Spinal cord (tissue), 10 donors: ENCODE results near the gene VPS33A. TPM values are rescaled to one million over a fixed set of nuclear protein-coding genes. Genes with fewer than 3 reads are reported as not detected.
"Not testable (repeated sequence)": the region's sequence is repeated elsewhere in the genome, so short reads cannot be mapped to it uniquely, and the experiment has no call there.

Experiments used
- DNase-seq, 6 donors: peaks; one replicate each; pipeline versions ENCODE4 v3.0.0 to v3.0.0-alpha.2; 2013 to 2015; ENCODE audit warnings: low spot score in 6 of 6, low read depth in 4 of 6
- H3K27ac ChIP-seq: one replicate; pipeline ENCODE4 v1.5.1; 2013; ENCODE audit warnings: low read depth, low read length, control low read depth
- H3K27me3 ChIP-seq: one replicate; pipeline ENCODE4 v1.6.1; 2013; ENCODE audit warnings: low read length; ENCODE audit not compliant: control insufficient read depth, insufficient read depth
- H3K36me3 ChIP-seq: one replicate; pipeline ENCODE4 v1.6.1; 2013; ENCODE audit warnings: low read length; ENCODE audit not compliant: control insufficient read depth, insufficient read depth
- H3K4me1 ChIP-seq: one replicate; pipeline ENCODE4 v1.6.1; 2013; ENCODE audit warnings: low read length; ENCODE audit not compliant: control insufficient read depth, insufficient read depth
- H3K4me3 ChIP-seq: one replicate; pipeline ENCODE4 v1.5.1; 2013; ENCODE audit warnings: low read depth, low read length, control low read depth
- H3K9me3 ChIP-seq: one replicate; pipeline ENCODE4 v1.6.1; 2013; ENCODE audit warnings: low read length; ENCODE audit not compliant: control insufficient read depth, insufficient read depth
- WGBS: methylation state at CpG from one replicate; pipeline ENCODE4 v1.1.5; 2013; ENCODE audit warnings: missing lambda C conversion rate; ENCODE audit not compliant: insufficient coverage; 5-methylcytosine and 5-hydroxymethylcytosine counted together
- polyA plus RNA-seq, 2 donors: library from polyadenylated mRNA; unstranded; fragments of 120-200 nt; gene quantifications; one replicate each; pipeline ENCODE4 v1.2.1, GENCODE V29; 2013; ENCODE audit not compliant: insufficient read length in 2 of 2
- total RNA-seq, 2 donors: library from RNA; depleted of rRNA in 1 of 2; stranded (reverse); fragments of 120-200 nt in 1 of 2; fragments of >200 nt in 1 of 2; gene quantifications; one replicate each; pipeline versions ENCODE4 v1.2.3 to v1.2.4, GENCODE V29; 2013 to 2014
- donor health status: healthy.

The VPS33A gene
- total and polyA plus RNA-seq, 4 donors: 19.5 to 29.2 (median 23.2) TPM

DNA sequence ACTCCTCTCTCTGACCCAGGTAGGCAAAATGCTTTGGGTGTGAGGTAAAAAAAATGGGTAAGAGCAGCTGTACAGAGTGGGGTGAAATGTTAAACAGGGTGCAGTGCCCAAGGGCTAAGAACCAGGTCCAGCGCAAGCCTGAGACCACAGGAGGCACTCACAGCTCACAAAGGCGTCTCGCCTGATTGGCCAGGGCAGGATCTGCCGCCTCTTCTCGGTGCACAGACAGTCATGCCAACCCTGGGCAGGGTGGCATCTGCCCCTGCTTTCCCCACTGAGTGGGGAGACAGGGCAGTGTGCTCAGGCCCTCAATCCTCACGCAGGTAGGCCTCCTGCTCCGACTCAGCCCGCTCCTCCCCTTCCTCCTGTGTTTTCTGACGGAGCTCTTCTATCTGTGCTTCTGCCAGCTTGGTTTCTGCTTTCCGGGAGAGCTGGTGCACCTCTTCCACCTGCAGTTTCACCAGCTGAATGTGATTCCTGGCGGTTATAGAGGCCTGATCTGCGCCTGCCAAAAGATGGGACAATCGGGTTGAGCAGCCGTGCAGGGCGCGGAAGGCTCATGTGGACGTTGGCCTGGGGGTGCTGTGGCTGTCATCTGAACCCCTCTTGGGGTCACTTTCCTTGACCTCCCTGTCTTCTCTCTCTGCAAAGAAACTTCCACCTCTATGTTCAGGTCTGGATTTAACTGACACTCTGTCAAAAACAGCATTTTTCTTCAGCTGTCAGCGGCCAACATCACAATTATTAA is 58.0 kb downstream of the VPS33A start:
- peaks cover 18% of the 10 kb centered on the region for H3K4me1 ChIP-seq
- peaks cover 66% of the 10 kb centered on the region for H3K36me3 ChIP-seq
- peaks cover 24% of the 10 kb centered on the region for H3K27me3 ChIP-seq
- H3K4me3 ChIP-seq: no peak overlapping the region
- no peak for DNase-seq
- no peaks in the 10 kb centered on the region for H3K9me3 ChIP-seq
- WGBS: 95% methylated on average over 17 of the region's 18 CpGs
- H3K27ac ChIP-seq: no peak overlapping the region

- Histone ChIP-seq H3K27ac (no peak overlapping the region), H3K36me3 (peaks cover 57% of the 10 kb centered on the region), H3K27me3 (peaks cover 32% of the 10 kb centered on the region), H3K9me3 (no peaks in the 10 kb centered on the region), H3K4me1 (peaks cover 24% of the 10 kb centered on the region), H3K4me3 (no peak overlapping the region)
- no peak for DNase-seq
- 80% methylated on average over 3 of the region's 8 CpGs for WGBS
These were observed 58.9 kb downstream of the VPS33A start for GRCh38 chr12:122207391-122207790.

DNA sequence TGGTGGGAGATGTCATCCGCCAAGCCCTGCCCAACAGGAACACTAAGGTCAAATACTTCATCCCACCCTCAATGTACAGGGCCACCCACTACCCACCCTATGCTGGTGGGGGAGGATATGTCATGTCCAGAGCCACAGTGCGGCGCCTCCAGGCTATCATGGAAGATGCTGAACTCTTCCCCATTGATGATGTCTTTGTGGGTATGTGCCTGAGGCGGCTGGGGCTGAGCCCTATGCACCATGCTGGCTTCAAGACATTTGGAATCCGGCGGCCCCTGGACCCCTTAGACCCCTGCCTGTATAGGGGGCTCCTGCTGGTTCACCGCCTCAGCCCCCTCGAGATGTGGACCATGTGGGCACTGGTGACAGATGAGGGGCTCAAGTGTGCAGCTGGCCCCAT is 59.3 kb downstream of the VPS33A start:
- Histone ChIP-seq H3K27ac (no peak overlapping the region), H3K4me1 (peaks cover 24% of the 10 kb centered on the region), H3K9me3 (no peaks in the 10 kb centered on the region), H3K36me3 (peaks cover 55% of the 10 kb centered on the region), H3K27me3 (peaks cover 32% of the 10 kb centered on the region), H3K4me3 (no peak overlapping the region)
- 100% methylated on average over 6 of the region's 8 CpGs for WGBS
- DNase-seq: no peak

GRCh38 chr12:122206111-122206881 is 60.0 kb downstream of the VPS33A start:
- DNase-seq: no peak
- Histone ChIP-seq H3K27me3 (peaks cover 34% of the 10 kb centered on the region), H3K27ac (no peak overlapping the region), H3K36me3 (peaks cover 50% of the 10 kb centered on the region), H3K9me3 (no peaks in the 10 kb centered on the region), H3K4me1 (peaks cover 24% of the 10 kb centered on the region), H3K4me3 (no peak overlapping the region)
- 64% methylated on average over 22 of the region's 27 CpGs for WGBS

DNA sequence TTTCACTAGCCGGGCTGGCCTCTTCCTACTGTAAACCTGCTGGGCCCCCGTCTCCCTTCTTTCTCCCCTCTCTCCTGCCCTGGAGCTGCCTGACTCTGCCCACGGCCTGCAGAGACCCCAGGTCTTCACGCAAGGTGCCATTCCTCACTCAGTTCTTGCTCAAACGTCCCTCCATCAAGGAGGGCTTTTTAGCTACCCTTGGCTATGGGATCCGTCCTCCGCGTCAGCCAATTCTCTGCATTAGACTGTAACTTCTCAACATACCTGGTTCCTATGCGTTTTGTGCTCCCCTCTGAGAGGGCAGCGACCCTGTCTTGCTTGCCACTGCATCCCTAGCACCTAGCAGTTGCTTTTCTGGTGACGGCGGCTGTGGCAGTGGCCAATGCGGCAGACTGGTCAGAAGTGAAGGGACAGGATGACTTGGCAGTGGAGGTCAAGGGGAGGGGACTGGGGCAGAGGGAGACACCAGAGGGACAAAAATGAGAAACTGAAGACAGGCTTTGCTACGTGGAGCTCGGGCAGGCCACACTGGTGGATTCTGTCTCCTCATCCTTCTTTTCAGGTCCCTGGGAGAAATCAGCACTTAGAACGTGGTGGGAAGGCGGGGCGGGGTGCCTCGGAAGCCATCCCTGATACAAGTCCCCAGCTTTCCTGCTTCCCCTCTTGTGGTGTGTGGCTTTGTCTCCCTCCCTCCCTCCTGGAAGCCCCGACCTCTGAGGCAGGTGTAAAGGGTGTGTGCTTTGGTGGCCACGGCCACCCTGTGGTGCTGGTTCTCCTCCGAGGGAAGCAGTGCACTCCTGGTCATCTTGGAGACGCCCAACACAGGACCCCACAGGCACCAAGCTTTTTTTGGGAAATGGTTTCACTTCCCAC is 61.0 kb downstream of the VPS33A start:
- no peaks in the 10 kb centered on the region for H3K9me3 ChIP-seq
- no peak overlapping the region for H3K4me3 ChIP-seq
- 60% methylated on average over 18 of the region's 23 CpGs for WGBS
- DNase-seq: no peak
- H3K4me1 ChIP-seq: peaks cover 24% of the 10 kb centered on the region
- H3K27ac ChIP-seq: no peak overlapping the region
- peaks cover 39% of the 10 kb centered on the region for H3K27me3 ChIP-seq
- H3K36me3 ChIP-seq: peaks cover 48% of the 10 kb centered on the region

GRCh38 chr12:122204167-122205052 is 61.9 kb downstream of the VPS33A start:
- H3K27me3 ChIP-seq: peaks cover 39% of the 10 kb centered on the region
- no peaks in the 10 kb centered on the region for H3K9me3 ChIP-seq
- H3K27ac ChIP-seq: no peak overlapping the region
- no peak for DNase-seq
- peaks cover 24% of the 10 kb centered on the region for H3K4me1 ChIP-seq
- WGBS: 6% methylated on average over 67 of the region's 71 CpGs
- no peak overlapping the region for H3K4me3 ChIP-seq
- peaks cover 44% of the 10 kb centered on the region for H3K36me3 ChIP-seq

DNA sequence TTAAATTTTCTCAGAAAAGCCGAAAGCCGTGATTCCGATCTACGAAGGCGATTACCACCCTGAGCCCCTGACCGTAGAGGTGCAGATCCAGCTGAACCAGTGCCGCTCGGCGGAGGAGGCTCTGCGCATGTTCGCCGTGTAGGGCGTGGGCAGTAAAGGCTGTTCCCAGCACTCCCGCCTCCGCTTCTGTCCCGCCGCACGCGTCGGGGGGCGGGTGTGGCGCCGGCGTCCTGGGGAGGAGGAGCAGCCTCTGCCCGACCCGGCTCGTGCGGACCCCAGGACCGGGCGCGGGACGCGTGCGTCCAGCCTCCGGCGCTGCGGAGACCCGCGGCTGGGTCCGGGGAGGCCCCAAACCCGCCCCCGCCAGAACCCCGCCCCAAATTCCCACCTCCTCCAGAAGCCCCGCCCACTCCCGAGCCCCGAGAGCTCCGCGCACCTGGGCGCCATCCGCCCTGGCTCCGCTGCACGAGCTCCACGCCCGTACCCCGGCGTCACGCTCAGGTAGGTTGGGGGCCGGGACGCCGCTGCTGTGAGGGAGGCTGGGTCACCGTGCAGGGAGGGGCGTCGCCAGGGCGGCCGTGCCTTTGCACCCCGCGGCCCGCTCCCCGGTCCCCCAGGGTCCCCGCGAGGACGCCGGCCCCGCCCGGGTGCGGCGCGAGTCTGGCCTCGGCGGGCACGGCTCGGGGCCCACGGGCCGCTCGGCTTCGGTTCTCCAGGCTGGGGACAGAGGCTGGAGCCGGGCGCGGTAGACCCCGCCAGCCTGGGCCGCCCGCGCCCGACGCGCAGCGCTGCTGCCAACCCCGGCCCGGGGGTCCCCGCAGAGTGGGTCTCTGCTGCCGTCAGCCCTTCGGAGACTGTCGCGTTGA is 62.8 kb downstream of the VPS33A start, which contains the start of gene B3GNT4:
TSS of gene B3GNT4 (plus strand) at position 409 of the 866 bp plus-strand sequence. CDS start 910 bp downstream, outside the sequence.
- no peaks in the 10 kb centered on the region for H3K9me3 ChIP-seq
- peak in 5 of 6 donors; percentile 37 to 89 (median 41) for DNase-seq
- peaks cover 36% of the 10 kb centered on the region for H3K36me3 ChIP-seq
- no peak within 1 kb of the TSS for H3K27ac ChIP-seq
- H3K4me3 ChIP-seq: peak within 1 kb of the TSS; percentile 48
- under 1% methylated on average over 102 of the region's 104 CpGs for WGBS
- H3K4me1 ChIP-seq: peaks cover 24% of the 10 kb centered on the region
- H3K27me3 ChIP-seq: peaks cover 39% of the 10 kb centered on the region

DNA sequence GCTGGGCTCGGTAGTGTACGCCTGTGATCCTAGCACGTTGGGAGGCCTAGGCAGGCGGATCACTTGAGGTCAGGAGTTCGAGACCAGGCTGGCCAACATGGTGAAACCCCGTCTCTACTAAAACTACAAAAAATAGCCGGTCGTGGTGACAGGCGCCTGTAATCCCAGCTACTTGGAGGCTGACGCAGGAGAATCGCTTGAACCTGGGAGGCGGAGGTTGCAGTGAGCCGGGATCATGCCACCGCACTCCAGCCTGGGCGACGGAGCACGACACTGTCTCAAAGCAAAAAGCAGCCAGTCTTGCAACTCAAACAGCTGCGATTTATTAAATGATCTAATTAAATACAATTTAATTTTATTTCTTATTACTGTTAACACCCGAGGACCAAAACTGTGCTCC is 63.5 kb downstream of the VPS33A start:
- WGBS: 64% methylated on average over 15 of the region's 19 CpGs
- not testable (repeated sequence) for H3K9me3 ChIP-seq, H3K27ac ChIP-seq, DNase-seq
- Histone ChIP-seq H3K27me3 (peaks cover 39% of the 10 kb centered on the region), H3K4me1 (peaks cover 24% of the 10 kb centered on the region), H3K4me3 (peak overlapping the region; percentile 48), H3K36me3 (peaks cover 29% of the 10 kb centered on the region)
